ENCODE measurements around the gene DACH1. TPM values are rescaled to one million over a fixed set of nuclear protein-coding genes. Genes with fewer than 3 reads are reported as not detected.

The DACH1 gene
- total RNA-seq, 1 donor from 2014 or later = not detected

- intact Hi-C loops (cut with micrococcal nuclease) = no loop called here
- no peak overlapping the region for H3K4me3 Mint-ChIP-seq
- H3K36me3 Mint-ChIP-seq (ENCODE audit: low read depth) = no peaks in the 10 kb centered on the region
- ChIA-PET POLR2A (no interaction called here), CTCF (no interaction called here)
- DNase-seq = no peak
- H3K27ac Mint-ChIP-seq = no peak overlapping the region
- H3K27me3 Mint-ChIP-seq = no peaks in the 10 kb centered on the region
- H3K9me3 Mint-ChIP-seq = peaks cover 2% of the 10 kb centered on the region
- ATAC-seq (ENCODE audit: low read depth) = no peak
- no peak for TF ChIP-seq CTCF (IDR thresholded peaks at IDR 0.05)
- H3K4me1 Mint-ChIP-seq = no peaks in the 10 kb centered on the region
These were observed 181.9 kb downstream of the DACH1 start for GRCh38 chr13:71685072-71685471.

GRCh38 chr13:71681901-71682613 lies 184.9 kb downstream of the DACH1 start:
- Mint-ChIP-seq H3K4me3 (no peak overlapping the region), H3K27me3 (no peaks in the 10 kb centered on the region), H3K36me3 (ENCODE audit: low read depth) (no peaks in the 10 kb centered on the region), H3K9me3 (peaks cover 2% of the 10 kb centered on the region), H3K27ac (no peak overlapping the region), H3K4me1 (no peaks in the 10 kb centered on the region)
- TF ChIP-seq CTCF (IDR thresholded peaks at IDR 0.05) = no peak
- intact Hi-C loops (cut with micrococcal nuclease) = no loop called here
- ATAC-seq (ENCODE audit: low read depth) (no peak), DNase-seq (no peak)
- ChIA-PET CTCF (no interaction called here), POLR2A (no interaction called here)

- Mint-ChIP-seq H3K27ac (no peak overlapping the region), H3K36me3 (ENCODE audit: low read depth) (no peaks in the 10 kb centered on the region), H3K9me3 (no peaks in the 10 kb centered on the region), H3K27me3 (no peaks in the 10 kb centered on the region), H3K4me1 (no peaks in the 10 kb centered on the region), H3K4me3 (no peak overlapping the region)
- ChIA-PET CTCF (no interaction called here), POLR2A (no interaction called here)
- no peak for ATAC-seq (ENCODE audit: low read depth)
- DNase-seq = no peak
- TF ChIP-seq CTCF (IDR thresholded peaks at IDR 0.05) = no peak
- intact Hi-C loops (cut with micrococcal nuclease) = no loop called here
These were observed 189.9 kb downstream of the DACH1 start for GRCh38 chr13:71677124-71677523.

- intact Hi-C loops (cut with micrococcal nuclease) = no loop called here
- H3K36me3 Mint-ChIP-seq (ENCODE audit: low read depth) = no peaks in the 10 kb centered on the region
- peaks cover 3% of the 10 kb centered on the region for H3K9me3 Mint-ChIP-seq
- no peak overlapping the region for H3K4me3 Mint-ChIP-seq
- H3K4me1 Mint-ChIP-seq = no peaks in the 10 kb centered on the region
- no peak for TF ChIP-seq CTCF (IDR thresholded peaks at IDR 0.05)
- H3K27ac Mint-ChIP-seq = no peak overlapping the region
- ChIA-PET POLR2A (no interaction called here), CTCF (no interaction called here)
- H3K27me3 Mint-ChIP-seq = no peaks in the 10 kb centered on the region
- DNase-seq (no peak), ATAC-seq (ENCODE audit: low read depth) (no peak)
These were observed 194.5 kb downstream of the DACH1 start for GRCh38 chr13:71672512-71672911.

GRCh38 chr13:71663431-71663830 lies 203.6 kb downstream of the DACH1 start:
- Mint-ChIP-seq H3K4me3 (no peak overlapping the region), H3K4me1 (no peaks in the 10 kb centered on the region), H3K27me3 (no peaks in the 10 kb centered on the region), H3K27ac (no peak overlapping the region), H3K9me3 (no peaks in the 10 kb centered on the region), H3K36me3 (ENCODE audit: low read depth) (no peaks in the 10 kb centered on the region)
- CTCF ChIA-PET = no interaction called here
- DNase-seq = no peak
- TF ChIP-seq CTCF (IDR thresholded peaks at IDR 0.05) = no peak
- no peak for ATAC-seq (ENCODE audit: low read depth)
- intact Hi-C loops (cut with micrococcal nuclease) = no loop called here
- POLR2A ChIA-PET = no interaction called here
